Measurements from ENCODE around the gene CFAP410.

GRCh38 chr21:44300262-44300959 lies 38.8 kb downstream of the CFAP410 start:
- TF ChIP-seq CTCF (IDR thresholded peaks at IDR 0.05; ENCODE audit: low read length) = no peak
- no peak for TF ChIP-seq EZH2phosphoT487 (IDR thresholded peaks at IDR 0.05; ENCODE audit: low read length)
- TF ChIP-seq EZH2 (optimal IDR thresholded peaks at IDR 0.05; ENCODE audit: low read depth, low read length) = no peak

Measured in MM.1S (cell line).